ENCODE measurements around the gene NR2C2. TPM values are rescaled to one million over a fixed set of nuclear protein-coding genes. Genes with fewer than 3 reads are reported as not detected.

The NR2C2 gene
- total RNA-seq, 2 experiments from 2014 or later: 35.9 to 62.1 TPM

GRCh38 chr3:15097891-15098290 lies 150.5 kb downstream of the NR2C2 start:
- H3K36me3 ChIP-seq (ENCODE audit: insufficient read depth, low read length): peaks cover 40% of the 10 kb centered on the region
- H3K79me2 ChIP-seq (ENCODE audit: insufficient read depth, low read depth, low read length): peaks cover 23% of the 10 kb centered on the region; the same call in 1 of the 2 replicates
- peak overlapping the region; percentile 88 for H3K4me3 ChIP-seq (ENCODE audit: low read depth, low read length, poor library complexity, severe bottlenecking)
- H3K9me2 ChIP-seq (ENCODE audit: insufficient read depth, low read length): no peaks in the 10 kb centered on the region
- peaks cover 16% of the 10 kb centered on the region for H3K4me1 ChIP-seq (ENCODE audit: insufficient read depth, low read length, poor library complexity, severe bottlenecking)
- H3K27ac ChIP-seq (ENCODE audit: low read depth, low read length, poor library complexity, severe bottlenecking): peak overlapping the region; percentile 39
- CTCF ChIA-PET (ENCODE audit: unreplicated experiment): interaction anchor here (0.6 kb wide), 1 partner anchor 105 kb away, joined by 3 read pairs; no protein-coding TSS in a partner anchor
- peak overlapping the region; percentile 88; the same call in 1 of the 2 replicates for H2AFZ ChIP-seq (ENCODE audit: low read length)
- TF ChIP-seq CTCF (conservative IDR thresholded peaks at IDR 0.05; ENCODE audit: low read length): no peak
- no peak for TF ChIP-seq EZH2phosphoT487 (IDR thresholded peaks at IDR 0.05; ENCODE audit: borderline replicate concordance, low read depth, low read length)
- BruUV-seq (replicated peaks): no TSS peak
- POLR2A ChIA-PET: interaction anchor here (0.5 to 0.7 kb wide), 2 partner anchors 20 to 33 kb away, joined by 3 to 5 read pairs; partner anchors contain the start of gene MRPS25
- DNase-seq (ENCODE audit: low spot score): peak; percentile 59
- no peaks in the 10 kb centered on the region for H3K9me3 ChIP-seq (ENCODE audit: low read length)
- peak overlapping the region; percentile 85 for H3K4me2 ChIP-seq (ENCODE audit: low read length)
- H4K20me1 ChIP-seq (ENCODE audit: insufficient read depth, low read length): peaks cover 6% of the 10 kb centered on the region
- intact Hi-C loops (cut with micrococcal nuclease; ENCODE audit: unreplicated experiment): loop anchor here (2.0 to 5.0 kb wide), 5 partner anchors 47 to 666 kb away; partner anchors contain the start of genes CAPN7 and NR2C2

Other genes starting within 250 kb of the NR2C2 start
- 0.05 and 0.09 TPM in 2 replicates for gene FGD5, start 128.6 kb upstream of the NR2C2 start, total RNA-seq (2014; rRNA removed; shearing (Covaris generic))
- gene FGD5, start 128.6 kb upstream of the NR2C2 start, total RNA-seq (2022): 0.21 TPM in 1 of 2 replicates, not detected in the other
- 44.5 and 53.6 TPM in 2 replicates for gene MRPS25, start 117.7 kb downstream of the NR2C2 start, total RNA-seq (2014; rRNA removed; shearing (Covaris generic))
- 111 and 129 TPM in 2 replicates for gene MRPS25, start 117.7 kb downstream of the NR2C2 start, total RNA-seq (2022)
- gene RBSN, start 151.6 kb downstream of the NR2C2 start, total RNA-seq (2014; rRNA removed; shearing (Covaris generic)): 13.3 and 20.6 TPM in 2 replicates
- 21.4 and 22.5 TPM in 2 replicates for gene RBSN, start 151.6 kb downstream of the NR2C2 start, total RNA-seq (2022)

Measured in OCI-LY7 (cell line).